ENCODE measurements around the gene MORN1. TPM values are rescaled to one million over a fixed set of nuclear protein-coding genes. Genes with fewer than 3 reads are reported as not detected.

The MORN1 gene
- total RNA-seq, 1 donor from 2014 or later = 12.1 TPM

- Mint-ChIP-seq H3K4me1 (ENCODE audit: unreplicated experiment) (peaks cover 12% of the 10 kb centered on the region), H3K9me3 (ENCODE audit: unreplicated experiment) (no peaks in the 10 kb centered on the region), H3K36me3 (ENCODE audit: low read depth, unreplicated experiment) (peaks cover 25% of the 10 kb centered on the region), H3K4me3 (ENCODE audit: unreplicated experiment) (peak overlapping the region; percentile 18), H3K27me3 (ENCODE audit: unreplicated experiment) (peaks cover 8% of the 10 kb centered on the region), H3K27ac (ENCODE audit: unreplicated experiment) (no peak overlapping the region)
- no peak for DNase-seq (ENCODE audit: low spot score)
- TF ChIP-seq CTCF (IDR thresholded peaks at IDR 0.05; ENCODE audit: unreplicated experiment) = no peak
Measured at GRCh38 chr1:2394761-2395160, 3.4 kb upstream of the MORN1 start.

GRCh38 chr1:2394220-2394619 is 2.9 kb upstream of the MORN1 start:
- peak overlapping the region; percentile 39 for H3K4me3 Mint-ChIP-seq (ENCODE audit: unreplicated experiment)
- H3K9me3 Mint-ChIP-seq (ENCODE audit: unreplicated experiment) = no peaks in the 10 kb centered on the region
- peak overlapping the region; percentile 48 for H3K27ac Mint-ChIP-seq (ENCODE audit: unreplicated experiment)
- no peak for TF ChIP-seq CTCF (IDR thresholded peaks at IDR 0.05; ENCODE audit: unreplicated experiment)
- H3K36me3 Mint-ChIP-seq (ENCODE audit: low read depth, unreplicated experiment) = peaks cover 21% of the 10 kb centered on the region
- DNase-seq (ENCODE audit: low spot score) = no peak
- peaks cover 12% of the 10 kb centered on the region for H3K4me1 Mint-ChIP-seq (ENCODE audit: unreplicated experiment)
- H3K27me3 Mint-ChIP-seq (ENCODE audit: unreplicated experiment) = peaks cover 8% of the 10 kb centered on the region

DNA sequence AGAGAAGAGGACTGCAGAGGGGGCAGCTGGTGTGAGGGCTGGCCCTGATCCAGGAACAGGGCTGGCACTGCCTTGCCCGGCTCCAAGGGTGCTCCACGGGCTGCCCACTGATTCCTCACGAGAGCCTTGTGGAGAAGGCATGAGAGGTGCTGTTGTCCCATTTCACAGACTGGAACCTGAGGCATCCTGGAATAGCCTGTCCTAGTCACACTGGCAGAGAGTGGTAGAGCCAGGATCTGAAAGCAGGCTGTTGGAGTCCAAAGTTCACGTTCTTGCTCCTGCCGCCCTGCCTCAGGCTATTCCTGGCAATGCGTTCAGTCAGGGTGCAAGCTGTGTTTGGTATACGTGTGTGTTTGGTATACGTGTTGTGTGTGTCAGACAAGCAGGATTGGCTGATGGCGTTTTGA is 2.1 kb upstream of the MORN1 start:
- Mint-ChIP-seq H3K27ac (ENCODE audit: unreplicated experiment) (peak overlapping the region; percentile 96), H3K36me3 (ENCODE audit: low read depth, unreplicated experiment) (peaks cover 17% of the 10 kb centered on the region)
- no peak for TF ChIP-seq CTCF (IDR thresholded peaks at IDR 0.05; ENCODE audit: unreplicated experiment)

GRCh38 chr1:2392686-2393085 is 1.3 kb upstream of the MORN1 start:
- Mint-ChIP-seq H3K4me3 (ENCODE audit: unreplicated experiment) (peak overlapping the region; percentile 98), H3K36me3 (ENCODE audit: low read depth, unreplicated experiment) (peaks cover 18% of the 10 kb centered on the region), H3K27ac (ENCODE audit: unreplicated experiment) (peak overlapping the region; percentile 96)

More for the DNA sequence above, 2.1 kb upstream of the MORN1 start:
- no peak for DNase-seq (ENCODE audit: low spot score)
- peaks cover 8% of the 10 kb centered on the region for H3K27me3 Mint-ChIP-seq (ENCODE audit: unreplicated experiment)
- peaks cover 12% of the 10 kb centered on the region for H3K4me1 Mint-ChIP-seq (ENCODE audit: unreplicated experiment)
- H3K4me3 Mint-ChIP-seq (ENCODE audit: unreplicated experiment) = peak overlapping the region; percentile 98
- H3K9me3 Mint-ChIP-seq (ENCODE audit: unreplicated experiment) = no peaks in the 10 kb centered on the region

More at GRCh38 chr1:2392686-2393085, 1.3 kb upstream of the MORN1 start:
- TF ChIP-seq CTCF (IDR thresholded peaks at IDR 0.05; ENCODE audit: unreplicated experiment) = no peak
- Mint-ChIP-seq H3K9me3 (ENCODE audit: unreplicated experiment) (no peaks in the 10 kb centered on the region), H3K27me3 (ENCODE audit: unreplicated experiment) (peaks cover 8% of the 10 kb centered on the region), H3K4me1 (ENCODE audit: unreplicated experiment) (peaks cover 12% of the 10 kb centered on the region)
- no peak for DNase-seq (ENCODE audit: low spot score)

Data from endothelial cell (in vitro differentiated cells).